Hematopoietic multipotent progenitor cell treated with erythropoietin and hydrocortisone succinate and interleukin-3 and kit ligand, for 15 days (in vitro differentiated cells): ENCODE data around the gene OCSTAMP.
A peak's percentile ranks its signal among the peaks of the same experiment; 100 is the strongest.

Experiments
- DNase-seq: peaks from one replicate; pipeline ENCODE4 v3.0.0-alpha.2; 2015; ENCODE audit warnings: low spot score

The OCSTAMP gene

GRCh38 chr20:46552460-46553420 is 2.3 kb upstream of the OCSTAMP start:
- DNase-seq = no peak

- no peak for DNase-seq
Measured at GRCh38 chr20:46551522-46552381, 1.3 kb upstream of the OCSTAMP start.

- DNase-seq = no peak
Measured at GRCh38 chr20:46549188-46549972, 1.1 kb downstream of the OCSTAMP start.

- DNase-seq = no peak
Measured at GRCh38 chr20:46548688-46549087, 1.8 kb downstream of the OCSTAMP start.

GRCh38 chr20:46547995-46548394 is 2.5 kb downstream of the OCSTAMP start:
- no peak for DNase-seq

- no peak for DNase-seq
Measured at GRCh38 chr20:46546936-46547335, 3.5 kb downstream of the OCSTAMP start.

GRCh38 chr20:46546298-46546697 is 4.2 kb downstream of the OCSTAMP start:
- no peak for DNase-seq

- DNase-seq = no peak
Measured at GRCh38 chr20:46545827-46546138, 4.7 kb downstream of the OCSTAMP start.

- no peak for DNase-seq
Measured at GRCh38 chr20:46545077-46545826, 5.2 kb downstream of the OCSTAMP start.

- DNase-seq = no peak
Measured at GRCh38 chr20:46544576-46544975, 5.9 kb downstream of the OCSTAMP start.

GRCh38 chr20:46543959-46544358 is 6.5 kb downstream of the OCSTAMP start:
- no peak for DNase-seq

- no peak for DNase-seq
Measured at GRCh38 chr20:46543033-46543432, 7.4 kb downstream of the OCSTAMP start.

- DNase-seq = no peak
Measured at GRCh38 chr20:46541229-46541935, 9.1 kb downstream of the OCSTAMP start.

GRCh38 chr20:46539113-46539512 is 11.3 kb downstream of the OCSTAMP start:
- no peak for DNase-seq

GRCh38 chr20:46530640-46531039 is 19.8 kb downstream of the OCSTAMP start:
- DNase-seq = no peak

- no peak for DNase-seq
Measured at GRCh38 chr20:46523696-46524328, 26.6 kb downstream of the OCSTAMP start.

GRCh38 chr20:46523108-46523507 is 27.3 kb downstream of the OCSTAMP start:
- DNase-seq = no peak

GRCh38 chr20:46520976-46521579 is 29.4 kb downstream of the OCSTAMP start:
- peak; percentile 18 for DNase-seq

- DNase-seq = no peak
Measured at GRCh38 chr20:46520540-46520939, 29.9 kb downstream of the OCSTAMP start.
